Measurements from ENCODE around the gene ZYG11B.

Gene ZYG11B

DNA sequence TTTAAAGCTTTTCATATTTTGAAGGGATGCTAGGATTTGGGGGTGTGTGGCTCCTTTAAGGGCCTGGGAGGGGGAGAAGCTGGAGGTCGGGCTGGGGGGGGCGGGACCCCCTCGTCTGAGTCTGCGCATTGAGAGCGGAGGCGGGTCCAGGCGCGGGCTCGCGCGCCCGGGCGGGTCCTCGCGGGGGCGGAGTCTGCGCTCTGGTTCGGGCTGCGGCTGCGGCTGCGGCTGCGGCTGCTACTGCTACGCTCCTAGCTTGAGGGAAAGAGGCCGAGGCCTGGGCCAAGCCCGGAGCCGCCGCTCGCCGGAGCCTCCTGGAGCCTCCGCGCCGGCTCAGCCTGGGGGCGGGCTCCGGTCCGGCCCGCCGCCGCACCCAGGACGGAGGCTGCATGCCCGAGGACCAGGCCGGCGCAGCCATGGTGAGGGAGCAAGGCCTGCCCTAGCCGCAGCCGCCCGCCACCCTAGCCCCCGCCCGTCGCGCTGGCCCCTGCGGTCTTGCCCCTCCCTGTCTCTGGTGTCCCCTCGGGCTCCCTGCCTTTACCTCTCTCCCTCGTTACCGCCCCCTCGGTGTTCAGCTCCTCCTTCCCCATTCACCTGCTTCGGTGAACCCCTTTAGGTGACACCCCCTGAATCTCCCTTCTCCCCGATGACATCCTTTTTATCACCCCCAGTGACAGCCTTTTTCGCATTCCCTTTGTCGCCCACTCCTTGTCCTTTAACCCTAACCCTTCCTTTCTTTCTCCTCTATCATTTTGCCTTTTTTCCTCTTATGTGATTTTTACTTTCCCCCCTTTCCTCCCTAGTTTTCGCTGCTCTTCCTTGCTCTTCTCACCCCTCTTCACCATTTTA lies at the start of gene ZYG11B:
ZYG11B (plus strand) TSS at position 189 of the 849 bp plus-strand sequence; CDS start at position 390, 201 bp downstream.
- peak; percentile 88 to 91 for DNase-seq (ENCODE audit: low read depth in 2 of 2)
- TF ChIP-seq, protein P1, sequence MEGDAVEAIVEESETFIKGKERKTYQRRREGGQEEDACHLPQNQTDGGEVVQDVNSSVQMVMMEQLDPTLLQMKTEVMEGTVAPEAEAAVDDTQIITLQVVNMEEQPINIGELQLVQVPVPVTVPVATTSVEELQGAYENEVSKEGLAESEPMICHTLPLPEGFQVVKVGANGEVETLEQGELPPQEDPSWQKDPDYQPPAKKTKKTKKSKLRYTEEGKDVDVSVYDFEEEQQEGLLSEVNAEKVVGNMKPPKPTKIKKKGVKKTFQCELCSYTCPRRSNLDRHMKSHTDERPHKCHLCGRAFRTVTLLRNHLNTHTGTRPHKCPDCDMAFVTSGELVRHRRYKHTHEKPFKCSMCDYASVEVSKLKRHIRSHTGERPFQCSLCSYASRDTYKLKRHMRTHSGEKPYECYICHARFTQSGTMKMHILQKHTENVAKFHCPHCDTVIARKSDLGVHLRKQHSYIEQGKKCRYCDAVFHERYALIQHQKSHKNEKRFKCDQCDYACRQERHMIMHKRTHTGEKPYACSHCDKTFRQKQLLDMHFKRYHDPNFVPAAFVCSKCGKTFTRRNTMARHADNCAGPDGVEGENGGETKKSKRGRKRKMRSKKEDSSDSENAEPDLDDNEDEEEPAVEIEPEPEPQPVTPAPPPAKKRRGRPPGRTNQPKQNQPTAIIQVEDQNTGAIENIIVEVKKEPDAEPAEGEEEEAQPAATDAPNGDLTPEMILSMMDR (IDR thresholded peaks at IDR 0.05; ENCODE audit: low read depth, low read length): no peak
- H3K4me3 ChIP-seq (replicated peaks in 1 of 2; ENCODE audit: low read depth in 2 of 2, low read length in 2 of 2): peak within 1 kb of the TSS; percentile 70 to 81

DNA sequence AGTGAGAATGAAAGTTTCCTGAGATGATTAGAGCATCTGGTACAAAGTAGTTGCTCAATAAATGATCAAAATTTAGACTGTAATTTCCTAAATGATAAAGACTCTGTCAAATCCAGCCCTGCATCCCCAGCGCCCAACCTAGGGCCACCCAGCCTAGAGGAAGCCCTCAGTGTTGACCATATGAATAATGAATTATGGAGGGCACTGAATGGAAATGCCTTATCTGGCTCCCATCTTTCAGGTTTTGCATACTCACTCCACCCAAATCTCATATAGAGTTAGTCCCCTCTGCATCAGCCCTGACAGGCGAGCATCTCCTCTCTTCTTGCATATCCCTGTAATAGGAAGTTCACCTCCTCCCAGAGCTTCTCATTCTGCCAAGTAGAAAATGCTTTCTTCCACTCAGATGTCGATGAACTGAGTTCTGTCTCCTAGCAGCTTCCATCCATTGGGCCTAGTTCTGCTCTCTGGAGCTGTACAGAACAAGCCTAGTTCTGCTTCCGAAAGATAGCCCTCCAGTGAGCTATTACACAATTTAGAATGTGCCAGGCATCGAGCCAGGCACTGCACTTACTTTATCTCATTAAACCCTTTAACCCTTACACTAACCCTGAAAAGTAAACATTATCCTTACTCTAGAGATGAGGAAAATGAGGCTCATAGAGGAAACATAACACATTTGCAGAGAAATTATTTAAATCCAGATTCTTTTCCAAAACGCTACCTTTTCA lies 49.0 kb upstream of the ZYG11B start:
- peak in 1 of 2 donors; percentile 69 for DNase-seq (ENCODE audit: low read depth in 2 of 2)
- no peak overlapping the region for H3K4me3 ChIP-seq (replicated peaks in 1 of 2; ENCODE audit: low read depth in 2 of 2, low read length in 2 of 2)
- TF ChIP-seq, protein P1 (IDR thresholded peaks at IDR 0.05; ENCODE audit: low read depth, low read length): no peak

DNA sequence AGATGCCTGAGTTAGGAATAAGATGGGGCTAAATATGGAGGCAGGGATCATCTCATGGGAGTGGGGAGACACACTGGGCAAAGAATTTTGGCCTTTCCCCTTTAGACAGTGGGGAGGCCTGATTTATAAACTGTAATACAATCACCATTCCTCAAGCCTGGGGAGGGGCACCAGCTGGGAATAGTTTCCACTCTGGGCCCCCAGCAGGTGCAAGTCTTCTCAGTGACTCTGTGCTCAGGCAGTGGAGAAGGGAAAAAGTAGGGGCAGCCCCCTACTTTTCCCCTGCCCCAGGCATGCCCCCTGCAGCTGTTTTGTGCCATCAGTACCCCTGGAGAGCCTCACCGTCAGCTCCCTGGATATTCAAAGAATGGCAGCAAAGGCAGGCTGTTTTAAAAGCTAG lies 47.2 kb upstream of the ZYG11B start:
- H3K4me3 ChIP-seq (replicated peaks in 1 of 2; ENCODE audit: low read depth in 2 of 2, low read length in 2 of 2): no peak overlapping the region
- DNase-seq (ENCODE audit: low read depth in 2 of 2): no peak
- TF ChIP-seq, protein P1 (IDR thresholded peaks at IDR 0.05; ENCODE audit: low read depth, low read length): no peak

DNA sequence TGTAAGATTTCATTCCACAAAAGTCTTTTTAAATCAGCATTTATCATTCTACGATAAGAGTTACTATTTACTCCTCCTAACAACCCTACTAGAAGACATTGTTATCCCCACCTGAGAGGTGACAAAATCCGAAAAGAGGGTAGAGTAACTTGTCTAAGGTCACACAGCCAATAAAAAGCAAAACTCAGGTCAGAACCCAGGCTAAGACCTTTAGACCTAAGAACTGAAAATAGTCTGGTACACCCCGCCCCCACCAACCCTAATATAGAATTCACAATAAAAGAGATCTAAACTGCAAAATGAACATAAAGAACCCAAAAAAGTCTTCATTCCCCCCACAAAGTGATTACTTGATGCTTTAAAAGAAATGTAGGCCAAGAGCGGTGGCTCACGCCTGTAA lies 46.8 kb upstream of the ZYG11B start:
- no peak overlapping the region for H3K4me3 ChIP-seq (replicated peaks in 1 of 2; ENCODE audit: low read depth in 2 of 2, low read length in 2 of 2)
- DNase-seq (ENCODE audit: low read depth in 2 of 2): no peak
- TF ChIP-seq, protein P1 (IDR thresholded peaks at IDR 0.05; ENCODE audit: low read depth, low read length): no peak

DNA sequence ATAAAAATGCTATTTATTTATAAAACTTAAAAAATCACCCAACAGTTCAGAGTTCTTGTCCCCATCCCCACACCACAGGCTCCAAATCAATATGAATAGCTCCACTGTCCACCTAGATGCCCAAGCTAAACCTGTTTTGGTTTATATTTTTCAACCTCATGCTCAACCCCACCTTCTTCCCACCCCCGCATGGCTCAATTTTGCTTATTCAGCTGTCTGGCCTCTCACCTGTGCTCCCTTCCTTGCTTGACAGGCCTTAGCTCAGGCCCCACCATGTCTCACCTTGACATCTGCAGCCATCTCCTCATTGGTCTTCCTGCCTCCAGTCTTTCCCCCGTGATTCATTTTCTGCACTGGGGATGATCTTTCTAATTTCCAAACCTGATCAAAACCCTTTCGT lies 45.9 kb upstream of the ZYG11B start:
- no peak overlapping the region for H3K4me3 ChIP-seq (replicated peaks in 1 of 2; ENCODE audit: low read depth in 2 of 2, low read length in 2 of 2)
- TF ChIP-seq, protein P1 (IDR thresholded peaks at IDR 0.05; ENCODE audit: low read depth, low read length): no peak
- DNase-seq (ENCODE audit: low read depth in 2 of 2): no peak

DNA sequence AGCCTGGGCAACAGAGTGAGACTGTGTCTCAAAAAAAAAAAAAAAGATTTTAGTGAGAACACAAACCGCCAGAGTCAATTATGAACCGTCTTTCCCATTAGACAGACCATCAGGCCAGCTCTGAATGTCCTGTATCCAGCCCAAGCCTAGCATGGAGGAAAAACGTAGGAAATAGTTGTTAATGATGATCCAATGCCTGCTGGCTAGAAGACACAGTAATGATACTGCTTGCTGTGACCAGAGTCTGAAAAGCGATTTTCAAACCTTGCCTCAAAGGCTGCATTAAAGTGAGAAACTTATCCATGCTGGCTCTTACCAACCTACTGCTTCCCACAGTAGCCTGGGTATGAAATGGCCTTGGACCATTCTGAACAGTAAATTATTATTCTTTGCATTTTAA lies 45.1 kb upstream of the ZYG11B start:
- TF ChIP-seq, protein P1 (IDR thresholded peaks at IDR 0.05; ENCODE audit: low read depth, low read length): no peak

More for the DNA sequence above, 45.1 kb upstream of the ZYG11B start:
- H3K4me3 ChIP-seq (replicated peaks in 1 of 2; ENCODE audit: low read depth in 2 of 2, low read length in 2 of 2): no peak overlapping the region
- no peak for DNase-seq (ENCODE audit: low read depth in 2 of 2)

Measured in cardiac fibroblast (primary cell).